Activated naive CD4-positive, alpha-beta T cell treated with anti-CD3 and anti-CD28 coated beads, Interleukin-2, amount 10 ng/mL, durations not matched to agents 7 days and 5 days (primary cell): Measurements from ENCODE around the gene LIPC.

Experiments
- CTCF ChIA-PET: fragments of 350-600 bp; sonication (Branson Sonifier 250); formaldehyde crosslinking; loops from one replicate; lab custom pipeline; 2021; ENCODE audit warnings: antibody characterized with exemption; lab: Charles Lee
- DNase-seq: peaks from one replicate; pipeline ENCODE4 v3.0.0-alpha.2; 2020
- H3K27ac Mint-ChIP-seq: one replicate; pipeline ENCODE4 v1.8.0; 2021; ENCODE audit warnings: mild to moderate bottlenecking, moderate library complexity, mixed read lengths
- H3K27me3 Mint-ChIP-seq: one replicate; pipeline ENCODE4 v1.8.0; 2021; ENCODE audit warnings: mild to moderate bottlenecking, mixed read lengths
- H3K36me3 Mint-ChIP-seq: one replicate; pipeline ENCODE4 v1.8.0; 2021; ENCODE audit warnings: mixed read lengths
- H3K4me1 Mint-ChIP-seq: one replicate; pipeline ENCODE4 v1.8.0; 2021; ENCODE audit warnings: mixed read lengths
- H3K4me3 Mint-ChIP-seq: one replicate; pipeline ENCODE4 v1.8.0; 2021; ENCODE audit warnings: mild to moderate bottlenecking, moderate library complexity, mixed read lengths
- H3K9me3 Mint-ChIP-seq: one replicate; pipeline ENCODE4 v1.8.0; 2021; ENCODE audit warnings: mixed read lengths

Gene LIPC

GRCh38 chr15:58539548-58539947 lies 107.8 kb downstream of the LIPC start:
- H3K9me3 Mint-ChIP-seq = no peaks in the 10 kb centered on the region
- CTCF ChIA-PET = interaction anchor here (0.8 kb wide), 1 partner anchor 139 kb away, joined by 3 read pairs; no protein-coding TSS in a partner anchor
- H3K4me1 Mint-ChIP-seq = peaks cover 9% of the 10 kb centered on the region
- H3K27ac Mint-ChIP-seq = no peak overlapping the region
- no peak overlapping the region for H3K4me3 Mint-ChIP-seq
- DNase-seq = no peak
- peaks cover 39% of the 10 kb centered on the region for H3K27me3 Mint-ChIP-seq
- H3K36me3 Mint-ChIP-seq = peaks cover 3% of the 10 kb centered on the region

- peaks cover 29% of the 10 kb centered on the region for H3K4me1 Mint-ChIP-seq
- H3K4me3 Mint-ChIP-seq = no peak overlapping the region
- peaks cover 28% of the 10 kb centered on the region for H3K27me3 Mint-ChIP-seq
- peaks cover 9% of the 10 kb centered on the region for H3K36me3 Mint-ChIP-seq
- no peaks in the 10 kb centered on the region for H3K9me3 Mint-ChIP-seq
- H3K27ac Mint-ChIP-seq = no peak overlapping the region
- DNase-seq = no peak
- CTCF ChIA-PET = no interaction called here
Observed at GRCh38 chr15:58541410-58542087, 109.8 kb downstream of the LIPC start.

GRCh38 chr15:58543664-58544335 lies 112.0 kb downstream of the LIPC start:
- Mint-ChIP-seq H3K4me1 (peaks cover 39% of the 10 kb centered on the region), H3K36me3 (peaks cover 13% of the 10 kb centered on the region), H3K27ac (no peak overlapping the region), H3K9me3 (peaks cover 1% of the 10 kb centered on the region), H3K4me3 (no peak overlapping the region), H3K27me3 (peaks cover 10% of the 10 kb centered on the region)
- CTCF ChIA-PET = no interaction called here
- DNase-seq = no peak

- Mint-ChIP-seq H3K27ac (peak overlapping the region; percentile 97), H3K9me3 (peaks cover 1% of the 10 kb centered on the region), H3K36me3 (peaks cover 13% of the 10 kb centered on the region), H3K4me3 (no peak overlapping the region), H3K27me3 (peaks cover 5% of the 10 kb centered on the region), H3K4me1 (peaks cover 39% of the 10 kb centered on the region)
- CTCF ChIA-PET = interaction anchor here (0.6 to 1.2 kb wide), 5 partner anchors 27 to 274 kb away, joined by 3 to 6 read pairs (median 4); no protein-coding TSS in a partner anchor
- DNase-seq = no peak
Observed at GRCh38 chr15:58544756-58545155, 113.0 kb downstream of the LIPC start.

- Mint-ChIP-seq H3K9me3 (peaks cover 1% of the 10 kb centered on the region), H3K4me1 (peaks cover 45% of the 10 kb centered on the region), H3K36me3 (peaks cover 13% of the 10 kb centered on the region), H3K27me3 (peaks cover 3% of the 10 kb centered on the region), H3K27ac (peak overlapping the region; percentile 97), H3K4me3 (no peak overlapping the region)
- DNase-seq = peak; percentile 69
- CTCF ChIA-PET = interaction anchor here (0.7 to 1.2 kb wide), 4 partner anchors 28 to 275 kb away, joined by 3 to 6 read pairs (median 4); no protein-coding TSS in a partner anchor
Observed at GRCh38 chr15:58545307-58546065, 113.7 kb downstream of the LIPC start.

GRCh38 chr15:58546066-58546591 lies 114.3 kb downstream of the LIPC start:
- Mint-ChIP-seq H3K27ac (peak overlapping the region; percentile 97), H3K36me3 (peaks cover 14% of the 10 kb centered on the region), H3K4me1 (peaks cover 50% of the 10 kb centered on the region), H3K9me3 (peaks cover 1% of the 10 kb centered on the region), H3K27me3 (peaks cover 3% of the 10 kb centered on the region), H3K4me3 (no peak overlapping the region)
- CTCF ChIA-PET = no interaction called here
- no peak for DNase-seq

GRCh38 chr15:58546635-58547627 lies 115.1 kb downstream of the LIPC start:
- CTCF ChIA-PET = no interaction called here
- Mint-ChIP-seq H3K9me3 (peaks cover 1% of the 10 kb centered on the region), H3K4me1 (peaks cover 58% of the 10 kb centered on the region), H3K27ac (peak overlapping the region; percentile 97), H3K36me3 (peaks cover 14% of the 10 kb centered on the region), H3K27me3 (peaks cover 2% of the 10 kb centered on the region), H3K4me3 (no peak overlapping the region)
- no peak for DNase-seq

- CTCF ChIA-PET = no interaction called here
- H3K9me3 Mint-ChIP-seq = peaks cover 1% of the 10 kb centered on the region
- H3K4me3 Mint-ChIP-seq = no peak overlapping the region
- peaks cover 9% of the 10 kb centered on the region for H3K27me3 Mint-ChIP-seq
- peaks cover 66% of the 10 kb centered on the region for H3K4me1 Mint-ChIP-seq
- H3K36me3 Mint-ChIP-seq = peaks cover 14% of the 10 kb centered on the region
- no peak for DNase-seq
- H3K27ac Mint-ChIP-seq = no peak overlapping the region
Observed at GRCh38 chr15:58547628-58548307, 116.0 kb downstream of the LIPC start.

- peaks cover 15% of the 10 kb centered on the region for H3K27me3 Mint-ChIP-seq
- no peak for DNase-seq
- H3K4me3 Mint-ChIP-seq = no peak overlapping the region
- peaks cover 1% of the 10 kb centered on the region for H3K9me3 Mint-ChIP-seq
- CTCF ChIA-PET = no interaction called here
- no peak overlapping the region for H3K27ac Mint-ChIP-seq
- peaks cover 66% of the 10 kb centered on the region for H3K4me1 Mint-ChIP-seq
- peaks cover 14% of the 10 kb centered on the region for H3K36me3 Mint-ChIP-seq
Observed at GRCh38 chr15:58548308-58549012, 116.7 kb downstream of the LIPC start.

- H3K27me3 Mint-ChIP-seq = peaks cover 20% of the 10 kb centered on the region
- peaks cover 1% of the 10 kb centered on the region for H3K9me3 Mint-ChIP-seq
- no peak overlapping the region for H3K4me3 Mint-ChIP-seq
- H3K36me3 Mint-ChIP-seq = peaks cover 12% of the 10 kb centered on the region
- no peak overlapping the region for H3K27ac Mint-ChIP-seq
- CTCF ChIA-PET = no interaction called here
- no peak for DNase-seq
- peaks cover 66% of the 10 kb centered on the region for H3K4me1 Mint-ChIP-seq
Observed at GRCh38 chr15:58549013-58549784, 117.4 kb downstream of the LIPC start.

GRCh38 chr15:58549785-58550074 lies 117.9 kb downstream of the LIPC start:
- Mint-ChIP-seq H3K9me3 (peaks cover 1% of the 10 kb centered on the region), H3K27me3 (peaks cover 24% of the 10 kb centered on the region), H3K36me3 (peaks cover 12% of the 10 kb centered on the region), H3K4me1 (peaks cover 61% of the 10 kb centered on the region), H3K27ac (no peak overlapping the region), H3K4me3 (no peak overlapping the region)
- CTCF ChIA-PET = no interaction called here
- no peak for DNase-seq
